Measurements from ENCODE around the gene GPC1.

GPC1 gene

GRCh38 chr2:240513549-240514287, 78.3 kb downstream of the GPC1 start:
- Histone ChIP-seq H3K4me3 (ENCODE audit: insufficient read depth, low read depth, low read length, poor library complexity, severe bottlenecking) (no peak overlapping the region), H3K9me3 (ENCODE audit: control insufficient read depth, low read length) (no peaks in the 10 kb centered on the region), H3K4me1 (ENCODE audit: control insufficient read depth, insufficient read depth, low read length, poor library complexity, severe bottlenecking) (peaks cover 8% of the 10 kb centered on the region), H3K36me3 (ENCODE audit: control insufficient read depth, insufficient read depth, low read length) (peaks cover 14% of the 10 kb centered on the region), H3K27me3 (replicated peaks; ENCODE audit: control insufficient read depth, insufficient read depth, low read length, poor library complexity, severe bottlenecking) (no peaks in the 10 kb centered on the region), H3K27ac (ENCODE audit: insufficient read depth, low read length, poor library complexity, severe bottlenecking) (peak overlapping the region; percentile 30)
- DNase-seq: peak; percentile 68 to 75 (median 72)

DNA sequence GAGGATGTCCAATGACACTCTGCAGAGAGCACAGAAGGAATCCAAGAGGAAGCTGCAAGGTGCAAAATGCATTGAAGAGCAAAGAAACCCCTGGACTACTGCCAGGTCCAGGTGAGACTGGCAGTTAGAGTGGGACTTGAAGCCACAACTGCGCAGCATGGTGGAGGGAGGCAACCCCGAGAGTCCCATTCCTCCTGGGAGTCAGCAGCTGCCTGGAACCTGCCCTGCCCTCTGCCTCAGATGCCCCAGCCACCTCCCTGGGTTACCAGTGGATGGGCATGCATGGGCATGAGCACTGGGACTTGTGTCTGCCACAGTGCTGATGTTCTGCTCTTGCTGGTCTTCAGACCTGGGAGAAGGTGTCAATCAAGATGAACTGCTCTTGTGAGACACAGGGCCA, 79.2 kb downstream of the GPC1 start:
- Histone ChIP-seq H3K36me3 (ENCODE audit: control insufficient read depth, insufficient read depth, low read length) (peaks cover 12% of the 10 kb centered on the region), H3K27me3 (replicated peaks; ENCODE audit: control insufficient read depth, insufficient read depth, low read length, poor library complexity, severe bottlenecking) (no peaks in the 10 kb centered on the region), H3K4me3 (ENCODE audit: insufficient read depth, low read depth, low read length, poor library complexity, severe bottlenecking) (no peak overlapping the region), H3K4me1 (ENCODE audit: control insufficient read depth, insufficient read depth, low read length, poor library complexity, severe bottlenecking) (peaks cover 8% of the 10 kb centered on the region), H3K9me3 (ENCODE audit: control insufficient read depth, low read length) (no peaks in the 10 kb centered on the region), H3K27ac (ENCODE audit: insufficient read depth, low read length, poor library complexity, severe bottlenecking) (peak overlapping the region; percentile 30)
- DNase-seq: no peak

GRCh38 chr2:240517342-240517741, 81.9 kb downstream of the GPC1 start:
- Histone ChIP-seq H3K27me3 (replicated peaks; ENCODE audit: control insufficient read depth, insufficient read depth, low read length, poor library complexity, severe bottlenecking) (no peaks in the 10 kb centered on the region), H3K4me1 (ENCODE audit: control insufficient read depth, insufficient read depth, low read length, poor library complexity, severe bottlenecking) (peaks cover 8% of the 10 kb centered on the region), H3K36me3 (ENCODE audit: control insufficient read depth, insufficient read depth, low read length) (peaks cover 3% of the 10 kb centered on the region), H3K4me3 (ENCODE audit: insufficient read depth, low read depth, low read length, poor library complexity, severe bottlenecking) (no peak overlapping the region), H3K27ac (ENCODE audit: insufficient read depth, low read length, poor library complexity, severe bottlenecking) (no peak overlapping the region), H3K9me3 (ENCODE audit: control insufficient read depth, low read length) (no peaks in the 10 kb centered on the region)
- DNase-seq: no peak

All from effector memory CD4-positive, alpha-beta T cell (primary cell).